ENCODE data around the gene PDE9A.
A peak's percentile ranks its signal among the peaks of the same experiment; 100 is the strongest.

The PDE9A gene

DNA sequence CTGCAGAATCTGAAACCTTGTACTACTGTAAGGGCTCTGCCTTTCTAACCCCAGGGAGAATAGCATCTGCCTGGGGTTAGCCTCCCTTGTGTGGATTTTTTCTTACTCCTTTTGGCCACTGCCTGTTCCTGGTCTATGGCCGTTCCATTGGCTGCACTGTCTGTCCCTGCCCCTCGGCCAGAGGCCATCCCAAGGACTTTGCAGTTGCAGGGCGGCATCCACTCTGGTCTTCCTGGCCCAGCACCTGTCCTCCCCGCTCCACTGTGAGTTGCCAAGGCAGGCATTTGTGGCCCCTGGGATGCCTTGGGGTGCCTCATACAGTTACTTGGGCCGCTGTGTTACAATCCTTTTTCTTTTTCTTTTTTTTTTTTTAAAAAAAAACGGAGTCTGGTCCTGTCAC is 45.8 kb downstream of the PDE9A start:
- H3K36me3 ChIP-seq (ENCODE audit: insufficient read depth, low read length): peaks cover 24% of the 10 kb centered on the region
- peaks cover 13% of the 10 kb centered on the region for H3K4me1 ChIP-seq (ENCODE audit: insufficient read depth, low read length)
- H3K27me3 ChIP-seq (ENCODE audit: control insufficient read depth in 1 of 2, insufficient read depth in 2 of 2, low read length in 2 of 2): no peaks in the 10 kb centered on the region
- no peak overlapping the region for H3K9ac ChIP-seq (ENCODE audit: low read length)
- no peak overlapping the region for H3K4me3 ChIP-seq (ENCODE audit: low read depth in 1 of 2, low read length in 2 of 2)
- no peaks in the 10 kb centered on the region for H3K9me3 ChIP-seq (ENCODE audit: low read length)
- H3K27ac ChIP-seq (ENCODE audit: low read depth, low read length): no peak overlapping the region

DNA sequence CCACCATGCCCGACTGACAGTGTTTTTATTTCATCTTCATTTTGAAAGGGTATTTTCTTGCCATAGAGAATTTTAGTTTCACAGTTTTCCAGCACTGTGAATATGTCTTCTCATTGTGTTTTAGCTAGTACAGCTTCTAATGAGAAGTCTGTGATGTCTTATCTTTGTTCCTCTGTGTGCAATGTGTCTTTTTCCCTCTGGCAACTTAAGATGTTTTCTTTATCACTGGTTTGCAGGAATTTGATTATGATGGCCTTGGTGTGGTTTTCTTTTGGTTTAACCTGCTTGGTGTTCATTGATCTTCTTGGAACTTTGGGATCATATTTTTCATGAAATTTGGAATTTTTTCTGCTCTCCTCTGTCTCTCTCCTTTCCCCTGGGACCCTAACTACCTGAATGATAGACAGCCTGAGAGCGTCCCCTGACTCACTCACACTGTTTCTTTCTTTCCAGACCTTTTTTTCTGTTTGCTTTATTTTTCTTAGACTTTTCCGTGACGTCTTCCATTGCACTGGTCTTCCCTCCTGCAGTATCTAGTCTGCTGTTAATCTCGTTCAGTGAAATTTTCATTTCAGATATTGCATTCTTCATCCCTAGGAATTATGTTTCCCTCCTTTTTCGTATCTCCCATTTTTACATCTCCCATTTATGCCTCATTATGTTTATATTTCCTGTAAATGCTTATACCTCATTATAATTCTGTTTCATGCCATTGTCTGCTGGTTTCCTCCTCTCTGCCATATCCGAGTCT is 48.5 kb downstream of the PDE9A start:
- Histone ChIP-seq H3K27ac (ENCODE audit: low read depth, low read length) (no peak overlapping the region), H3K27me3 (ENCODE audit: control insufficient read depth in 1 of 2, insufficient read depth in 2 of 2, low read length in 2 of 2) (no peaks in the 10 kb centered on the region), H3K9ac (ENCODE audit: low read length) (no peak overlapping the region), H3K4me1 (ENCODE audit: insufficient read depth, low read length) (peaks cover 11% of the 10 kb centered on the region), H3K4me3 (ENCODE audit: low read depth in 1 of 2, low read length in 2 of 2) (no peak overlapping the region), H3K36me3 (ENCODE audit: insufficient read depth, low read length) (peaks cover 18% of the 10 kb centered on the region), H3K9me3 (ENCODE audit: low read length) (no peaks in the 10 kb centered on the region)

DNA sequence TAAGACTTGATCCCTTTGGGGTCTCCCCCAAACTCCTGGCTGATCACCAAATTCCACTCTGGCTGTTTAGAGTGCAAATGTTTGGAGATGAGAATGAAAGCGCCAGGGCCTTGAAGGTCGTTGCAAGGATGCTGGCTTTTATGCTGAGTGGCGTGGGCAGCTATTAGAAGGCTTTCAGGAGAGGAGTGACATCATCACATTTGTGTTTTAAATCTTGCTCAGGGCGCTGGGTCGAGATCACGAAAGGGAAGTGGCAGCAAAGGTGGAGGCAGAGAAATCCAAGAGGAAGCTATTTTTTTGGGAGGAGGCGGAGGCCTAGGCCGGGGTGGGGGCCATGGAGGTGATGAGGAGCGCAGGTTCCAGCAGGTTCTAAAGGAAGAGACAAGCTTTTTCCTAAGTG is 49.3 kb downstream of the PDE9A start:
- Histone ChIP-seq H3K9ac (ENCODE audit: low read length) (no peak overlapping the region), H3K9me3 (ENCODE audit: low read length) (no peaks in the 10 kb centered on the region), H3K4me1 (ENCODE audit: insufficient read depth, low read length) (peaks cover 11% of the 10 kb centered on the region), H3K36me3 (ENCODE audit: insufficient read depth, low read length) (peaks cover 18% of the 10 kb centered on the region), H3K27ac (ENCODE audit: low read depth, low read length) (no peak overlapping the region), H3K4me3 (ENCODE audit: low read depth in 1 of 2, low read length in 2 of 2) (no peak overlapping the region), H3K27me3 (ENCODE audit: control insufficient read depth in 1 of 2, insufficient read depth in 2 of 2, low read length in 2 of 2) (no peaks in the 10 kb centered on the region)

DNA sequence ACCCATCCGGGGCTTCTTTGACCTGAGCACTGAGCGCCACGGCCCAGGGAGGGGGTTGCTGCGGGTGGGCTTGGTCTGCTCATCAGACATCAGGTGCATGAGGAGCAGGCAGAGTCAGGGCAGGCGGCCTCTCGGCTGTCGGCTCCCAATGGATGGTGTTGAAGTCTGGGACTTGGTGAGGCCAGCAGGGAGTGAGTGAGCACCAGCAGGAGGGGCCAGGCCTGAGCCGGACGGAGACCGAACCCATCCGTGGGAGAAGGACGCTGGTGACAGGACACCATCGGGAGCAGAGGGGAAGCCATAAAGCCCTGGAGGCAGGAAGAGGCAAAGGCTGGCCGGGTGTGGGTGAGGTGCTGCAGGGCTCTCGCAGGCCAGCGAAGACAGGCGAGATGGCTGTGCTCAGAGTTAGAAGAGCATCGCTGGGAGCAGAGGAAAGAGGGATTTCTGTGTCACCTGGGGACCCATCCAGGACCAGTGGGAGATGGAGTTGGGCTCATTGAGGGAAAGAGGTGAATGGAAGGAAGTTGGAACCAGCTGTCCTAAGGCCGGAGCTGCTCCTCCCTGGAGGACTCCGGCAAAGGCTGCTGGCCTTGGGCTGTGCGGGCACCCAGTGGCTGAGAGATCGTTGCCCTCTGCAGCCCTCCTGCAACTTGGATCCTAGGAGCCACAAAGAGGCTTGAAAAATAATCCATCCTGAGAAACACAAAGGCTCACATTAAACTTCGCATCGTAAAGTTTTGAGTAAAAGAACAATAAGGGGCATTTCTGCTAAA is 49.9 kb downstream of the PDE9A start:
- Histone ChIP-seq H3K27ac (ENCODE audit: low read depth, low read length) (no peak overlapping the region), H3K9me3 (ENCODE audit: low read length) (no peaks in the 10 kb centered on the region), H3K27me3 (ENCODE audit: control insufficient read depth in 1 of 2, insufficient read depth in 2 of 2, low read length in 2 of 2) (no peaks in the 10 kb centered on the region), H3K36me3 (ENCODE audit: insufficient read depth, low read length) (peaks cover 16% of the 10 kb centered on the region), H3K9ac (ENCODE audit: low read length) (no peak overlapping the region), H3K4me1 (ENCODE audit: insufficient read depth, low read length) (peaks cover 11% of the 10 kb centered on the region), H3K4me3 (ENCODE audit: low read depth in 1 of 2, low read length in 2 of 2) (no peak overlapping the region)

DNA sequence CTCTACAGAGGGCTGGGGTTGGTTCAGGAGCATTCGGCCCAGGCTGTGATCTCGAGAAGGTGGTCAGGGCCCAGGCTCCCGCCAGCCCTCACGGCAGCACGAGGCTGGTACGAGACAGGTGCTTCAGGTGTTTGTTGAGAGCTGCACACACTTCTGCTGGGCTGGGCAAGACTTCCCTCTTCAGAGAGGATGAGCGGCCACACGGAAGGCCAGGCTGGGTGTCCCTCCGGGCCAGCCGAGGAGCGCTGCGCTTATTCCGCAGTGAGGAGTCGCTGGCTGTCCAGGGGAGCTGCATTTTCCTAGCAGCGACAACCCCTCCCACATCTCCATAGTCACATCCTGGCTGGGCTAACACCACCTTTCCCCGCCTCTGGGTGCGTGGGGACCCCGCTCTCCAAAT is 50.5 kb downstream of the PDE9A start:
- Histone ChIP-seq H3K4me3 (ENCODE audit: low read depth in 1 of 2, low read length in 2 of 2) (no peak overlapping the region), H3K27ac (ENCODE audit: low read depth, low read length) (no peak overlapping the region), H3K36me3 (ENCODE audit: insufficient read depth, low read length) (peaks cover 13% of the 10 kb centered on the region), H3K27me3 (ENCODE audit: control insufficient read depth in 1 of 2, insufficient read depth in 2 of 2, low read length in 2 of 2) (no peaks in the 10 kb centered on the region), H3K9ac (ENCODE audit: low read length) (no peak overlapping the region), H3K4me1 (ENCODE audit: insufficient read depth, low read length) (peaks cover 11% of the 10 kb centered on the region), H3K9me3 (ENCODE audit: low read length) (no peaks in the 10 kb centered on the region)

DNA sequence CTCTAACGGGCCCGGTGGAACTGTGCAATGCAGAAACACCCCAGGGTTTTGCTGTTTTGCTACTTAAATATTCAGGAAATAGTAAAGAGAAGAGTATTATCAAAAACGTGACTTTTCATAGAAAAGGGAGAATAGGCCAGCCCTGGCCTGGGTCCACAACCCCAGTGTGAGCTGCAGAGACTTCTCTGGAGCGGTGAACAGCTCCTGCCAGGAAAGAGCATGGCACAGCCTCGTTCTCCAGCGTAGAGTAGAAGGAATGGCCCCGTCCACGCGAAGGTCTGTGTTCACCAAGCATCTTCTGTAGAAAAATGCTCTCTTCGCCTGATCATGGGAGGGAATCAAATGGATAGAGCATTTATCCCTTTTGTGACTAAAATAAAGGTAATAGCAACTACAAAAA is 51.4 kb downstream of the PDE9A start:
- Histone ChIP-seq H3K27me3 (ENCODE audit: control insufficient read depth in 1 of 2, insufficient read depth in 2 of 2, low read length in 2 of 2) (no peaks in the 10 kb centered on the region), H3K4me3 (ENCODE audit: low read depth in 1 of 2, low read length in 2 of 2) (no peak overlapping the region), H3K9ac (ENCODE audit: low read length) (no peak overlapping the region), H3K4me1 (ENCODE audit: insufficient read depth, low read length) (peaks cover 11% of the 10 kb centered on the region), H3K27ac (ENCODE audit: low read depth, low read length) (peak overlapping the region; percentile 54), H3K36me3 (ENCODE audit: insufficient read depth, low read length) (peaks cover 8% of the 10 kb centered on the region), H3K9me3 (ENCODE audit: low read length) (no peaks in the 10 kb centered on the region)

DNA sequence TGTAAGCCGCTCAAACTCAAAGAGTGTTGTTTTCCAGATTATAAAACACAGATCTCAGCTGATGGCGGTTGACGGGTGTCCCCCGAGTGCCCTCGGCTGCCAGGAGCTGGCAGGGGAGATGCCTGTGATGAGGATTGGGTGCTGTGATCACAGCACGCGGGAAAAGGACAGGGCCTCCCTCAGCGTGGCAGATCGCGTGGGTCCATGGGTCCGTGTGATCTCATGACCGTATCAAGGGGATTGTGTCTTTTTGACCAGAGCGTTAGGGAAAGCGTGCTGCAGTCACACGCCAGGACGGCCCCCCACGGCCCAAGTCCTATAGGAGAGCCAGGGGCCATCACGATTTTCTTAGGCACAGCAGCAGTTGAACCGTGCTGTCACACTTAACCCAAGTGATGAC is 51.9 kb downstream of the PDE9A start:
- Histone ChIP-seq H3K27ac (ENCODE audit: low read depth, low read length) (peak overlapping the region; percentile 54), H3K4me3 (ENCODE audit: low read depth in 1 of 2, low read length in 2 of 2) (no peak overlapping the region), H3K27me3 (ENCODE audit: control insufficient read depth in 1 of 2, insufficient read depth in 2 of 2, low read length in 2 of 2) (no peaks in the 10 kb centered on the region), H3K36me3 (ENCODE audit: insufficient read depth, low read length) (peaks cover 3% of the 10 kb centered on the region), H3K9me3 (ENCODE audit: low read length) (no peaks in the 10 kb centered on the region), H3K9ac (ENCODE audit: low read length) (no peak overlapping the region), H3K4me1 (ENCODE audit: insufficient read depth, low read length) (peaks cover 11% of the 10 kb centered on the region)

DNA sequence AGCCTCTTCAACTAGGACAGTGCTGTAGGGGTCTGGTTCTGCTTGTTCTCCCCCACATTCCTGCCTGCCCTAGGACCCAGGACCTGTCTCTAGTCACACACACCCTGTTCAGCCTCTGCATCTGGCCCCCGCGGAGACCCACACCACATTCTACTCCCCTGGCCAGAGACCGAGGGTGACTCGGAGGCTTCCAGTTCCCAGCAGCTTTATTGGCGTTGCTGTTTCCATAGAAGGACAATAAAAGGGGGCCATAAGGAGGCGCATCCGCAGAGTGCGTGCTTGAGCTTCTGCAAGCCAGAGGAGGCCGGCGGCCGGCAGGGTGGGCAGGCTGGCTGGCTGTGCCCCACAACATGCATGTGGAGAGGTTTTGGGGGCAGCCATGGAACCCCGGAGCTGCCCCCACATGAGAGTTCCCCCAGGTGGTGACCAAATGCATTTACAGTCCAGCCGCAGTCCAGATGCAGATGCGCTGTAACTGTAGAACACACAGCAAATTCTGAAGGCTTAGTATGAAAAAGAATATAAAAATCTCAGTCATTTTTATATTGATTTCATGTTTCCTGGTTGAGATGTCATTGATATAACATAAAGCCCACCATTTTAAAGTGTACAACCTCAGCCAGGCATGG is 52.4 kb downstream of the PDE9A start:
- no peak overlapping the region for H3K9ac ChIP-seq (ENCODE audit: low read length)
- no peaks in the 10 kb centered on the region for H3K9me3 ChIP-seq (ENCODE audit: low read length)
- H3K4me3 ChIP-seq (ENCODE audit: low read depth in 1 of 2, low read length in 2 of 2): no peak overlapping the region
- no peaks in the 10 kb centered on the region for H3K27me3 ChIP-seq (ENCODE audit: control insufficient read depth in 1 of 2, insufficient read depth in 2 of 2, low read length in 2 of 2)
- peak overlapping the region; percentile 23 for H3K27ac ChIP-seq (ENCODE audit: low read depth, low read length)
- no peaks in the 10 kb centered on the region for H3K36me3 ChIP-seq (ENCODE audit: insufficient read depth, low read length)
- H3K4me1 ChIP-seq (ENCODE audit: insufficient read depth, low read length): peaks cover 11% of the 10 kb centered on the region

DNA sequence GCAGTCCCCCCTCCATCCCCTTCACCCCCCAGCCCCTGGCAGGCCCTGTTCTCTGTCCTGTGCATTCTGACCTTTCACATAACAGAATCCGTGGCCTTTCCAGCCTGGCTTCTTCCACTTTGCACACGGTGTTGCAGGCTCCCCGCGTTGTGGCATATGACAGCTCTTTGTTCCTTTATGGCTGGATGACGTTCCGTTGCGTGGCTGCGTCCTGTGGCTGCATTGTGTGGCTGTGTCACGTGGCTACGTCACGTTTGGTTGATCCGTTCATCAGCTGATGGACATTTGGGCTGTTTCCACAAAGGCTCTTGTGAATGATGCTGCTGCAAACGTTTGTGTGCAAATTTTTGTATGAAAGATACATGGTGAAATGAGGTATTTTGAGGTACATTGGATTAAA is 53.3 kb downstream of the PDE9A start:
- peaks cover 11% of the 10 kb centered on the region for H3K4me1 ChIP-seq (ENCODE audit: insufficient read depth, low read length)
- no peaks in the 10 kb centered on the region for H3K9me3 ChIP-seq (ENCODE audit: low read length)
- H3K27ac ChIP-seq (ENCODE audit: low read depth, low read length): no peak overlapping the region
- H3K9ac ChIP-seq (ENCODE audit: low read length): no peak overlapping the region
- H3K27me3 ChIP-seq (ENCODE audit: control insufficient read depth in 1 of 2, insufficient read depth in 2 of 2, low read length in 2 of 2): no peaks in the 10 kb centered on the region
- no peak overlapping the region for H3K4me3 ChIP-seq (ENCODE audit: low read depth in 1 of 2, low read length in 2 of 2)
- no peaks in the 10 kb centered on the region for H3K36me3 ChIP-seq (ENCODE audit: insufficient read depth, low read length)

DNA sequence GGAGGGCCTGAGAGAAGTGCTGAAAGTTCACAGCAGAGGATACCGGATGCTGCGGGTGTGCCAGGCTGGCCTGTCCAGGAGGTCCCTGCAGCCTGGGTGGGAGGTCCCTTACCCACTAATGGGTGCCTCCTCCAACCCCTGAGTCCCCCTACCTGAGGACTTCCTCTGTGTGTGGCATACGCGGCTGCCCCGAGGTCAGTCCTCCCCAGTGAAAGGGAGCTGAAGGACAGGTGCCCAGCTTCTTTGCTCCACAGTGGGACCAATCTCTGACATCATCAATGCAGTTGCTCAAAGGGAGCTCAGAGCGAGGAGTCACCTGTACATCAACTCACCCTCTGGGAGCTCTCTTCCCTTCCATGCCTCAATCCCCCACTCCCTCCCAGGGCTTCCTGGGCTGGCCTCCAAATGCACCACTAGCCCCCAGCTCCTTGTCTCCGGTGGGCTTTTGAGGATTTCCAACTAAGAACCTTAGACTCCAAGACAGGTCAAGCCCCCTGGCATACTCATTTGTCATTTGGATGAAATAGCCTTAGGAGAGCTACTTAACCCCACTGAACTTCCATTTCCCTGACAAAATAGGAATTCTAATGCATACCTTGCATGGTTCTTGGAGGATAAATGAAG is 53.9 kb downstream of the PDE9A start:
- H3K9me3 ChIP-seq (ENCODE audit: low read length): no peaks in the 10 kb centered on the region
- no peaks in the 10 kb centered on the region for H3K36me3 ChIP-seq (ENCODE audit: insufficient read depth, low read length)
- H3K27ac ChIP-seq (ENCODE audit: low read depth, low read length): no peak overlapping the region
- H3K4me1 ChIP-seq (ENCODE audit: insufficient read depth, low read length): peaks cover 11% of the 10 kb centered on the region
- no peak overlapping the region for H3K4me3 ChIP-seq (ENCODE audit: low read depth in 1 of 2, low read length in 2 of 2)
- no peak overlapping the region for H3K9ac ChIP-seq (ENCODE audit: low read length)
- no peaks in the 10 kb centered on the region for H3K27me3 ChIP-seq (ENCODE audit: control insufficient read depth in 1 of 2, insufficient read depth in 2 of 2, low read length in 2 of 2)

DNA sequence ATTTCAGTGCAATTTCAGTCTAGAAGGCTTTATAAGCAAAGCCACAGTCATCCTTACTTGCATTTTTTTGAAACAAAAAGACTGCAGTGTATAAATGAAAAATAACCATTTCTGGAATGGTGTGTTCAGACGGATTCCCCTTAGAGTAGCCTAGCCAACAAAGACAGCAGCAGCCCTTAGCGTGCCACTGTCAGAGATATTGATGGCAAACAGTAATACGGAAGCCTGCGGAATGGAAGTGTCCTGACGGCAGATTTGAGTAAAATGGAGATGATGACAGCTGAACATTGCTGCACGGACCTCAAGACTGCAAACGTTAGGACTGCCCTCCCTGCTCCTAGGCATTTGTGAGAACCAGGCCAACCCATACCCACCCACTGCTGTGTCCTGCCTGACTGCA is 54.7 kb downstream of the PDE9A start:
- H3K4me1 ChIP-seq (ENCODE audit: insufficient read depth, low read length): peaks cover 11% of the 10 kb centered on the region
- no peak overlapping the region for H3K9ac ChIP-seq (ENCODE audit: low read length)
- H3K36me3 ChIP-seq (ENCODE audit: insufficient read depth, low read length): no peaks in the 10 kb centered on the region
- no peaks in the 10 kb centered on the region for H3K27me3 ChIP-seq (ENCODE audit: control insufficient read depth in 1 of 2, insufficient read depth in 2 of 2, low read length in 2 of 2)
- no peak overlapping the region for H3K27ac ChIP-seq (ENCODE audit: low read depth, low read length)
- no peaks in the 10 kb centered on the region for H3K9me3 ChIP-seq (ENCODE audit: low read length)
- no peak overlapping the region for H3K4me3 ChIP-seq (ENCODE audit: low read depth in 1 of 2, low read length in 2 of 2)
